ENCODE measurements around the gene VMO1.

DNA sequence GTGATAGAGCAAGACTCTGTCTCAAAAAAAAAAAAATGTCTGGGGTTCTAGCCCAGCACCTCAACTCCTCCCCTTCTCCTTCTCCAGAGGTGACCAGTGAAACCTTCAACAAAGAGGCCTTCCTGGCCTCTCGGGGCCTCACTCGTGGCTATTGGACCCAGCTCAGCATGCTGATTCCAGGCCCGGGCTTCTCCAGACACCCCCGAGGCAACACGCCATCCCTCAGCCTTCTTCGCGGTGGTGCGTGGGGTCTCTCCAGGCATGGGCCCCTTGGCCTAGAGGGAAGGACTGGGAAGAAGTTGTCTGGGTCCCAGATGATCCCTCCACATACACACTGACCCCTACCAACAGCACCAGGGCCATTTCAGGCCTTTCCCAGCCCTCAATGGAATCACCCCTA is 42.9 kb downstream of the VMO1 start:
- TF ChIP-seq, protein P1, sequence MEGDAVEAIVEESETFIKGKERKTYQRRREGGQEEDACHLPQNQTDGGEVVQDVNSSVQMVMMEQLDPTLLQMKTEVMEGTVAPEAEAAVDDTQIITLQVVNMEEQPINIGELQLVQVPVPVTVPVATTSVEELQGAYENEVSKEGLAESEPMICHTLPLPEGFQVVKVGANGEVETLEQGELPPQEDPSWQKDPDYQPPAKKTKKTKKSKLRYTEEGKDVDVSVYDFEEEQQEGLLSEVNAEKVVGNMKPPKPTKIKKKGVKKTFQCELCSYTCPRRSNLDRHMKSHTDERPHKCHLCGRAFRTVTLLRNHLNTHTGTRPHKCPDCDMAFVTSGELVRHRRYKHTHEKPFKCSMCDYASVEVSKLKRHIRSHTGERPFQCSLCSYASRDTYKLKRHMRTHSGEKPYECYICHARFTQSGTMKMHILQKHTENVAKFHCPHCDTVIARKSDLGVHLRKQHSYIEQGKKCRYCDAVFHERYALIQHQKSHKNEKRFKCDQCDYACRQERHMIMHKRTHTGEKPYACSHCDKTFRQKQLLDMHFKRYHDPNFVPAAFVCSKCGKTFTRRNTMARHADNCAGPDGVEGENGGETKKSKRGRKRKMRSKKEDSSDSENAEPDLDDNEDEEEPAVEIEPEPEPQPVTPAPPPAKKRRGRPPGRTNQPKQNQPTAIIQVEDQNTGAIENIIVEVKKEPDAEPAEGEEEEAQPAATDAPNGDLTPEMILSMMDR (IDR thresholded peaks at IDR 0.05): no peak
- TF ChIP-seq POLR2A (IDR thresholded peaks at IDR 0.05): no peak

All from right lobe of liver (tissue), 4 donors.